Calu3 (cell line): ENCODE measurements around the gene ABHD12. TPM values are rescaled to one million over a fixed set of nuclear protein-coding genes. Genes with fewer than 3 reads are reported as not detected.
A peak's percentile ranks its signal among the peaks of the same experiment; 100 is the strongest.
"Not testable (repeated sequence)": the region's sequence is repeated elsewhere in the genome, so short reads cannot be mapped to it uniquely, and the experiment has no call there.

Source experiments
- BruUV-seq: library from RNA; stranded (reverse); fragments of 400-500 nt; replicated peaks from 2 replicates; lab custom pipeline; 2021; lab: Mats Ljungman, UMichigan
- CTCF ChIA-PET: fragments of 300-600 bp; sonication (Branson Sonifier 250); formaldehyde crosslinking; loops from one replicate; lab custom pipeline; 2022; ENCODE audit warnings: antibody characterized with exemption; lab: Charles Lee
- DNase-seq: peaks from one replicate; pipeline ENCODE4 v3.0.0; 2022
- H3K27ac Mint-ChIP-seq: one replicate; pipeline ENCODE4 v1.8.0; 2022; ENCODE audit warnings: mixed read lengths; ENCODE audit not compliant: unreplicated experiment
- H3K27me3 Mint-ChIP-seq: one replicate; pipeline ENCODE4 v1.8.0; 2022; ENCODE audit warnings: mixed read lengths; ENCODE audit not compliant: unreplicated experiment
- H3K36me3 Mint-ChIP-seq: one replicate; pipeline ENCODE4 v1.8.0; 2022; ENCODE audit warnings: mild to moderate bottlenecking, moderate library complexity, mixed read lengths; ENCODE audit not compliant: insufficient read depth, unreplicated experiment
- H3K4me1 Mint-ChIP-seq: one replicate; pipeline ENCODE4 v1.8.0; 2022; ENCODE audit warnings: mild to moderate bottlenecking, low read depth, mixed read lengths; ENCODE audit not compliant: unreplicated experiment
- H3K4me3 Mint-ChIP-seq: one replicate; pipeline ENCODE4 v1.8.0; 2022; ENCODE audit warnings: mild to moderate bottlenecking, low read depth, moderate library complexity, mixed read lengths; ENCODE audit not compliant: unreplicated experiment
- H3K9me3 Mint-ChIP-seq: one replicate; pipeline ENCODE4 v1.8.0; 2022; ENCODE audit warnings: low read depth, mixed read lengths; ENCODE audit not compliant: unreplicated experiment
- CTCF ChIP-seq: fragments of 200-600 bp; IDR thresholded peaks from one replicate; pipeline ENCODE4 v1.8.0; 2022; ENCODE audit warnings: antibody characterized with exemption; ENCODE audit not compliant: unreplicated experiment
- intact Hi-C: fragments of 100-400 bp; cut with micrococcal nuclease; formaldehyde crosslinking; loops from one replicate; pipeline ENCODE4 v1.10.0; 2022; ENCODE audit not compliant: unreplicated experiment
- total RNA-seq: library from RNA; stranded (reverse); gene quantifications from 2 replicates; pipeline ENCODE4 v1.2.3, GENCODE V29; 2022

The ABHD12 gene
- total RNA-seq, 1 experiment from 2014 or later, result 21.3 TPM

- no peak overlapping the region for H3K27ac Mint-ChIP-seq
- H3K36me3 Mint-ChIP-seq, result peaks cover 16% of the 10 kb centered on the region
- no peak for TF ChIP-seq CTCF
- no TSS peak for BruUV-seq
- CTCF ChIA-PET, result no interaction called here
- H3K27me3 Mint-ChIP-seq, result no peaks in the 10 kb centered on the region
- peak overlapping the region; percentile 80 for H3K4me3 Mint-ChIP-seq
- H3K9me3 Mint-ChIP-seq, result no peaks in the 10 kb centered on the region
- DNase-seq, result no peak
- intact Hi-C loops, result no loop called here
- peaks cover 11% of the 10 kb centered on the region for H3K4me1 Mint-ChIP-seq
Measured at GRCh38 chr20:25408170-25408547, 17.5 kb upstream of the ABHD12 start.

GRCh38 chr20:25407311-25408169 is 16.9 kb upstream of the ABHD12 start, which contains the start of gene GINS1:
Gene GINS1, plus strand, starts transcription at chr20:25407673. Its CDS starts 148 bp downstream, at chr20:25407821.
- TSS peak; percentile 87 for BruUV-seq

GRCh38 chr20:25402583-25402982 is 11.9 kb upstream of the ABHD12 start:
- H3K27me3 Mint-ChIP-seq, result no peaks in the 10 kb centered on the region
- CTCF ChIA-PET, result no interaction called here
- intact Hi-C loops, result no loop called here
- no peak overlapping the region for H3K4me3 Mint-ChIP-seq
- no peak for DNase-seq
- no peak overlapping the region for H3K27ac Mint-ChIP-seq
- no TSS peak for BruUV-seq
- H3K4me1 Mint-ChIP-seq, result no peaks in the 10 kb centered on the region
- peaks cover 11% of the 10 kb centered on the region for H3K36me3 Mint-ChIP-seq
- no peak for TF ChIP-seq CTCF
- no peaks in the 10 kb centered on the region for H3K9me3 Mint-ChIP-seq

More at GRCh38 chr20:25407311-25408169, 16.9 kb upstream of the ABHD12 start, which contains the start of gene GINS1:
- peak; percentile 80 for DNase-seq
- Mint-ChIP-seq H3K4me1 (peaks cover 11% of the 10 kb centered on the region), H3K27me3 (no peaks in the 10 kb centered on the region), H3K27ac (peak within 1 kb of the TSS; percentile 50), H3K36me3 (peaks cover 19% of the 10 kb centered on the region), H3K9me3 (no peaks in the 10 kb centered on the region), H3K4me3 (peak within 1 kb of the TSS; percentile 80)
- intact Hi-C loops, result no loop called here
- no peak for TF ChIP-seq CTCF
- CTCF ChIA-PET, result no interaction called here

- H3K27me3 Mint-ChIP-seq, H3K9me3 Mint-ChIP-seq, H3K36me3 Mint-ChIP-seq, H3K4me3 Mint-ChIP-seq, CTCF ChIA-PET, DNase-seq, BruUV-seq, H3K27ac Mint-ChIP-seq, H3K4me1 Mint-ChIP-seq, intact Hi-C loops: not testable (repeated sequence)
Measured at GRCh38 chr20:25400291-25400732, 9.7 kb upstream of the ABHD12 start.

- intact Hi-C loops, result loop anchor here (2.0 to 5.0 kb wide), 2 partner anchors 88 to 402 kb away; no protein-coding TSS in a partner anchor
- Mint-ChIP-seq H3K9me3 (no peaks in the 10 kb centered on the region), H3K27ac (no peak overlapping the region), H3K4me3 (no peak overlapping the region), H3K27me3 (no peaks in the 10 kb centered on the region), H3K4me1 (peaks cover 1% of the 10 kb centered on the region), H3K36me3 (peaks cover 5% of the 10 kb centered on the region)
- CTCF ChIA-PET, result interaction anchor here (0.6 to 1.9 kb wide), 2 partner anchors 20 to 60 kb away, joined by 3 to 6 read pairs; no protein-coding TSS in a partner anchor
- TF ChIP-seq CTCF, result no peak
- no peak for DNase-seq
- BruUV-seq, result no TSS peak
Measured at GRCh38 chr20:25399037-25399430, 8.4 kb upstream of the ABHD12 start.
